WTC11 (cell line): Measurements from ENCODE around the gene GRPEL1. TPM values are rescaled to one million over a fixed set of nuclear protein-coding genes. Genes with fewer than 3 reads are reported as not detected.

Experiments used
- ATAC-seq: fragments of 200-7000 bp; cut with Tn5 transposase; 2 replicates; pipeline ENCODE4 v1.10.0; 2021; ENCODE audit warnings: mild to moderate bottlenecking, moderate library complexity
- CTCF ChIA-PET: fragments of 300-600 bp; sonication (Branson Sonifier 250); formaldehyde crosslinking; loops from one replicate; lab custom pipeline; 2021; ENCODE audit warnings: antibody characterized with exemption; lab: Charles Lee
- POLR2A ChIA-PET: fragments of 350-600 bp; sonication (Branson Sonifier 250); formaldehyde crosslinking; loops from one replicate; lab custom pipeline; 2021; ENCODE audit warnings: antibody characterized with exemption; lab: Charles Lee
- DNase-seq: peaks from one replicate; pipeline ENCODE4 v3.0.0; 2021; ENCODE audit warnings: low spot score
- H3K27ac Mint-ChIP-seq: 2 replicates; pipeline ENCODE4 v1.8.0; 2021; ENCODE audit warnings: mixed read lengths
- H3K27me3 Mint-ChIP-seq: 2 replicates; pipeline ENCODE4 v1.8.0; 2021; ENCODE audit warnings: low read depth, mild to moderate bottlenecking, moderate library complexity, mixed read lengths
- H3K36me3 Mint-ChIP-seq: 2 replicates; pipeline ENCODE4 v1.8.0; 2021; ENCODE audit warnings: mixed read lengths
- H3K4me1 Mint-ChIP-seq: 2 replicates; pipeline ENCODE4 v1.8.0; 2022; ENCODE audit warnings: mixed read lengths
- H3K4me3 Mint-ChIP-seq: 2 replicates; pipeline ENCODE4 v1.8.0; 2021; ENCODE audit warnings: mild to moderate bottlenecking, moderate library complexity, mixed read lengths
- H3K9me3 Mint-ChIP-seq: 2 replicates; pipeline ENCODE4 v1.8.0; 2021; ENCODE audit warnings: mixed read lengths
- CREM ChIP-seq: sonication (generic); formaldehyde crosslinking; IDR thresholded peaks from 2 replicates; pipeline ENCODE4 v1.8.1; 2022; ENCODE audit warnings: mild to moderate bottlenecking, missing genetic modification reagents, moderate library complexity
- ELF4 ChIP-seq: sonication (generic); formaldehyde crosslinking; IDR thresholded peaks from 2 replicates; pipeline ENCODE4 v1.8.1; 2022; ENCODE audit warnings: low read depth, mild to moderate bottlenecking, moderate library complexity, missing genetic modification reagents
- ESRRA ChIP-seq: sonication (generic); formaldehyde crosslinking; IDR thresholded peaks from 2 replicates; pipeline ENCODE4 v1.8.1; 2022; ENCODE audit warnings: mild to moderate bottlenecking, missing genetic modification reagents, borderline replicate concordance
- ETV6 ChIP-seq: sonication (generic); formaldehyde crosslinking; IDR thresholded peaks from 2 replicates; pipeline ENCODE4 v1.8.1; 2022; ENCODE audit warnings: mild to moderate bottlenecking, missing genetic modification reagents
- FOXJ3 ChIP-seq: sonication (generic); formaldehyde crosslinking; IDR thresholded peaks from 2 replicates; pipeline ENCODE4 v1.9.0; 2021; ENCODE audit warnings: missing genetic modification reagents, mild to moderate bottlenecking, borderline replicate concordance
- FOXP1 ChIP-seq: sonication (generic); formaldehyde crosslinking; IDR thresholded peaks from 2 replicates; pipeline ENCODE4 v1.8.0; 2022; ENCODE audit warnings: missing genetic modification reagents, mild to moderate bottlenecking, moderate library complexity, borderline replicate concordance
- JAZF1 ChIP-seq: fragments of 250-450 bp; sonication (Bioruptor Pico); IDR thresholded peaks from 2 replicates; pipeline ENCODE4 v1.9.0; 2021; ENCODE audit warnings: moderate library complexity, mild to moderate bottlenecking, inconsistent platforms
- MLX ChIP-seq: sonication (generic); formaldehyde crosslinking; IDR thresholded peaks from 2 replicates; pipeline ENCODE4 v1.8.1; 2023; ENCODE audit warnings: mild to moderate bottlenecking, missing genetic modification reagents, moderate library complexity
- NR2C2 ChIP-seq: sonication (generic); formaldehyde crosslinking; IDR thresholded peaks from 2 replicates; pipeline ENCODE4 v1.8.0; 2022; ENCODE audit warnings: mild to moderate bottlenecking, missing genetic modification reagents
- NR3C1 ChIP-seq: sonication (generic); formaldehyde crosslinking; conservative IDR thresholded peaks from 2 replicates; pipeline ENCODE4 v1.8.1; 2023; ENCODE audit warnings: low read depth, mild to moderate bottlenecking, missing genetic modification reagents
- OVOL2 ChIP-seq: fragments of 250-450 bp; sonication (Bioruptor Pico); IDR thresholded peaks from 2 replicates; pipeline ENCODE4 v1.9.0; 2021; ENCODE audit warnings: mild to moderate bottlenecking, borderline replicate concordance
- PREB ChIP-seq: sonication (generic); formaldehyde crosslinking; IDR thresholded peaks from 2 replicates; pipeline ENCODE4 v1.8.1; 2022; ENCODE audit warnings: mild to moderate bottlenecking, missing genetic modification reagents, moderate library complexity, borderline replicate concordance
- SMAD4 ChIP-seq: sonication (generic); formaldehyde crosslinking; IDR thresholded peaks from 2 replicates; pipeline ENCODE4 v1.8.0; 2022; ENCODE audit warnings: mild to moderate bottlenecking, missing genetic modification reagents
- USF1 ChIP-seq: sonication (generic); formaldehyde crosslinking; IDR thresholded peaks from 2 replicates; pipeline ENCODE4 v1.8.0; 2022; ENCODE audit warnings: mild to moderate bottlenecking, missing genetic modification reagents
- ZBTB43 ChIP-seq: sonication (generic); formaldehyde crosslinking; IDR thresholded peaks from 2 replicates; pipeline ENCODE4 v1.8.1; 2023; ENCODE audit warnings: mild to moderate bottlenecking, missing genetic modification reagents
- ZMAT4 ChIP-seq: fragments of 250-450 bp; sonication (Bioruptor Pico); IDR thresholded peaks from 2 replicates; pipeline ENCODE4 v1.9.0; 2021; ENCODE audit warnings: mild to moderate bottlenecking
- ZNF396 ChIP-seq: fragments of 250-450 bp; sonication (Bioruptor Pico); IDR thresholded peaks from 2 replicates; pipeline ENCODE4 v1.8.0; 2021; ENCODE audit warnings: mild to moderate bottlenecking, moderate library complexity, borderline replicate concordance
- ZNF532 ChIP-seq: fragments of 250-450 bp; sonication (Bioruptor Pico); IDR thresholded peaks from 2 replicates; pipeline ENCODE4 v1.9.0; 2021; ENCODE audit warnings: mild to moderate bottlenecking, borderline replicate concordance
- total RNA-seq: library from RNA; stranded (reverse); gene quantifications from 3 replicates; pipeline ENCODE4 v1.2.3, GENCODE V29; 2021

Gene GRPEL1
- total RNA-seq, 1 experiment from 2014 or later = 50.0 TPM

GRCh38 chr4:7019367-7019766, 48.5 kb downstream of the GRPEL1 start:
- no peak for DNase-seq
- ChIA-PET CTCF (interaction anchor here (0.9 kb wide), 1 partner anchor 23 kb away, joined by 3 read pairs; a partner anchor contains a TSS), POLR2A (no interaction called here)
- Mint-ChIP-seq H3K4me1 (peaks cover 14% of the 10 kb centered on the region), H3K36me3 (peaks cover 43% of the 10 kb centered on the region), H3K4me3 (no peak overlapping the region), H3K27me3 (no peaks in the 10 kb centered on the region), H3K9me3 (no peaks in the 10 kb centered on the region), H3K27ac (no peak overlapping the region)
- ATAC-seq = no peak
- TF ChIP-seq SMAD4 (CRISPR knock-in tag) (no peak), ELF4 (no peak)

- H3K27me3 Mint-ChIP-seq = no peaks in the 10 kb centered on the region
- CTCF ChIA-PET = interaction anchor here (1.0 to 1.5 kb wide), 4 partner anchors 22 to 109 kb away, joined by 3 to 5 read pairs (median 3); partner anchors contain the start of gene TBC1D14
These were observed 49.6 kb downstream of the GRPEL1 start for GRCh38 chr4:7018281-7018680.

GRCh38 chr4:7017446-7018048, 50.3 kb downstream of the GRPEL1 start:
- Mint-ChIP-seq H3K27ac (peak overlapping the region; percentile 86; the same call in 1 of the 2 replicates), H3K27me3 (no peaks in the 10 kb centered on the region), H3K36me3 (peaks cover 57% of the 10 kb centered on the region), H3K4me1 (peaks cover 14% of the 10 kb centered on the region), H3K9me3 (no peaks in the 10 kb centered on the region), H3K4me3 (no peak overlapping the region)
- TF ChIP-seq ZNF396 (CRISPR knock-in tag) (no peak), FOXJ3 (CRISPR knock-in tag) (no peak), ESRRA (no peak), ZMAT4 (no peak), USF1 (CRISPR knock-in tag) (no peak), NR2C2 (no peak), SMAD4 (CRISPR knock-in tag) (no peak), ZNF532 (CRISPR knock-in tag) (no peak), ETV6 (CRISPR knock-in tag) (no peak), NR3C1 (no peak), PREB (CRISPR knock-in tag) (no peak), MLX (CRISPR knock-in tag) (no peak), OVOL2 (no peak), FOXP1 (CRISPR knock-in tag) (no peak), CREM (CRISPR knock-in tag) (no peak), JAZF1 (CRISPR knock-in tag) (no peak), ZBTB43 (CRISPR knock-in tag) (no peak)
- CTCF ChIA-PET = interaction anchor here (1.0 to 1.5 kb wide), 4 partner anchors 22 to 108 kb away, joined by 3 to 5 read pairs (median 3); partner anchors contain the start of gene TBC1D14
- DNase-seq (no peak), ATAC-seq (no peak)
- POLR2A ChIA-PET = no interaction called here

More at GRCh38 chr4:7018281-7018680, 49.6 kb downstream of the GRPEL1 start:
- ATAC-seq = no peak
- no peak overlapping the region for H3K27ac Mint-ChIP-seq
- DNase-seq = no peak
- no peaks in the 10 kb centered on the region for H3K9me3 Mint-ChIP-seq
- POLR2A ChIA-PET = no interaction called here
- TF ChIP-seq CREM (CRISPR knock-in tag) = no peak
- H3K4me1 Mint-ChIP-seq = peaks cover 14% of the 10 kb centered on the region
- no peak overlapping the region for H3K4me3 Mint-ChIP-seq
- peaks cover 53% of the 10 kb centered on the region for H3K36me3 Mint-ChIP-seq
